Suprapubic skin (tissue), 3 donors: ENCODE measurements around the gene MVB12A.

Experiments
- CTCF ChIP-seq, 2 donors: fragments of 200-600 bp in 1 of 2; fragments of 450-650 bp in 1 of 2; sonication (generic) in 1 of 2; IDR thresholded peaks; one replicate each; pipeline ENCODE4 v1.5.1; 2016 to 2019; ENCODE audit warnings: antibody characterized with exemption in 2 of 2, mild to moderate bottlenecking in 1 of 2, moderate library complexity in 1 of 2
- EP300 ChIP-seq: sonication (generic); formaldehyde crosslinking; IDR thresholded peaks from one replicate; pipeline ENCODE4 v1.6.1; 2017; ENCODE audit warnings: antibody characterized with exemption

- TF ChIP-seq EP300, result no peak
- no peak for TF ChIP-seq CTCF (IDR thresholded peaks at IDR 0.05)
These were observed 49.7 kb downstream of the MVB12A start for GRCh38 chr19:17469481-17470067.
